GM12878 (cell line): ENCODE results near the gene PPM1J. TPM values are rescaled to one million over a fixed set of nuclear protein-coding genes. Genes with fewer than 3 reads are reported as not detected.

ENCODE experiments used
- ATAC-seq: fragments of 200-7000 bp; cut with Tn5 transposase; 3 replicates; pipeline ENCODE4 v1.9.1; 2020; ENCODE audit warnings: mild to moderate bottlenecking, moderate library complexity
- BruUV-seq: library from RNA; stranded (reverse); fragments of 400-500 nt; replicated peaks from 2 replicates; lab custom pipeline; 2021; lab: Mats Ljungman, UMichigan
- CTCF ChIA-PET: fragments of 300-600 bp; sonication (Branson Sonifier 250); formaldehyde crosslinking; extraction: SDS; loops from one replicate; lab custom pipeline; 2021; ENCODE audit warnings: inconsistent platforms; lab: Yijun Ruan, JAX
- POLR2A ChIA-PET: fragments of 350-600 bp; formaldehyde crosslinking; extraction: SDS; loops from one replicate; lab custom pipeline; 2021; ENCODE audit warnings: inconsistent platforms; lab: Charles Lee
- RAD21 ChIA-PET: fragments of 300-600 bp; sonication (Branson Sonifier 250); formaldehyde crosslinking; loops from one replicate; lab custom pipeline; 2023; ENCODE audit warnings: antibody characterized with exemption; ENCODE audit not compliant: unreplicated experiment; lab: Charles Lee
- SMC1A ChIA-PET: fragments of 300-600 bp; sonication (Branson Sonifier 250); formaldehyde crosslinking; loops from one replicate; lab custom pipeline; 2023; ENCODE audit not compliant: unreplicated experiment, uncharacterized antibody; lab: Charles Lee
- DNase-seq: peaks from one replicate; pipeline ENCODE4 v3.0.0-alpha.2; 2011; ENCODE audit warnings: low read depth, low spot score
- FAIRE-seq: peaks from 3 replicates; lab custom pipeline; 2011; peaks lifted over from hg19 to GRCh38; lab: Jason Lieb, UNC
- H2AFZ ChIP-seq: 2 replicates; pipeline ENCODE4 v1.6.0; 2011; ENCODE audit warnings: low read depth, low read length, control low read depth; ENCODE audit not compliant: control insufficient read depth
- H3K27ac ChIP-seq: 2 replicates; pipeline ENCODE4 v1.5.1; 2011; ENCODE audit warnings: control low read depth; ENCODE audit not compliant: control insufficient read depth, insufficient read depth
- H3K27me3 ChIP-seq, 2 experiments: replicated peaks in 1 of 2; 2 replicates each; pipeline versions ENCODE4 v1.6.0 to v1.6.1; 2011; ENCODE audit warnings: low read length in 1 of 2; ENCODE audit not compliant: control insufficient read depth in 2 of 2, insufficient read depth in 2 of 2
- H3K36me3 ChIP-seq, 2 experiments: 2 replicates each; pipeline ENCODE4 v1.5.1; 2011; ENCODE audit warnings: low read length in 1 of 2; ENCODE audit not compliant: control insufficient read depth in 2 of 2, insufficient read depth in 2 of 2
- H3K4me1 ChIP-seq: 2 replicates; pipeline ENCODE4 v1.6.1; 2011; ENCODE audit warnings: mild to moderate bottlenecking, low read length, moderate library complexity, mixed read lengths; ENCODE audit not compliant: control insufficient read depth, insufficient read depth
- H3K4me2 ChIP-seq: 2 replicates; pipeline ENCODE4 v1.6.0; 2011; ENCODE audit warnings: control low read depth; ENCODE audit not compliant: control insufficient read depth, insufficient read depth
- H3K4me3 ChIP-seq: fragments of 200-600 bp; sonication (generic); 2 replicates; pipeline ENCODE4 v1.5.1; 2016
- H3K79me2 ChIP-seq: 2 replicates; pipeline ENCODE4 v1.6.0; 2011; ENCODE audit warnings: low read length; ENCODE audit not compliant: control insufficient read depth, insufficient read depth
- H3K9ac ChIP-seq: 2 replicates; pipeline ENCODE4 v1.8.0; 2011; ENCODE audit warnings: low read length, control low read depth, mixed read lengths; ENCODE audit not compliant: control insufficient read depth, insufficient read depth
- H3K9me3 ChIP-seq: replicated peaks from 3 replicates; pipeline ENCODE4 v1.5.1; 2011; ENCODE audit warnings: mild to moderate bottlenecking, low read length; ENCODE audit not compliant: control insufficient read depth, insufficient read depth
- H4K20me1 ChIP-seq: 2 replicates; pipeline ENCODE4 v1.6.0; 2011; ENCODE audit not compliant: control insufficient read depth, insufficient read depth
- BACH1 ChIP-seq: fragments of 450-650 bp; IDR thresholded peaks from 2 replicates; pipeline ENCODE4 v1.6.1; 2017; ENCODE audit warnings: mild to moderate bottlenecking, borderline replicate concordance
- NBN ChIP-seq: fragments of 450-650 bp; IDR thresholded peaks from 2 replicates; pipeline ENCODE4 v1.6.1; 2016
- NR2F1 ChIP-seq: fragments of 450-650 bp; conservative IDR thresholded peaks from 2 replicates; pipeline ENCODE4 v1.6.1; 2017; ENCODE audit warnings: mild to moderate bottlenecking
- PAX8 ChIP-seq: fragments of 450-650 bp; IDR thresholded peaks from 2 replicates; pipeline ENCODE4 v1.6.1; 2017; ENCODE audit warnings: mild to moderate bottlenecking, moderate library complexity
- RAD21 ChIP-seq: IDR thresholded peaks from 2 replicates; pipeline ENCODE4 v1.6.1; 2011; ENCODE audit warnings: mild to moderate bottlenecking, low read depth, low read length, moderate library complexity; ENCODE audit not compliant: insufficient read depth
- RBBP5 ChIP-seq: fragments of 200-600 bp; sonication (generic); conservative IDR thresholded peaks from 2 replicates; pipeline ENCODE4 v1.6.1; 2016
- RELA ChIP-seq: fragments of 450-650 bp; IDR thresholded peaks from 2 replicates; pipeline ENCODE4 v1.8.0; 2014; ENCODE audit warnings: borderline replicate concordance; ENCODE audit not compliant: partially characterized antibody
- SMC3 ChIP-seq: IDR thresholded peaks from 2 replicates; pipeline ENCODE4 v1.6.1; 2011; ENCODE audit warnings: low read length, improper control_type of control experiment, borderline replicate concordance
- SP1 ChIP-seq: IDR thresholded peaks from one replicate; pipeline ENCODE4 v1.6.1; 2011; ENCODE audit warnings: low read depth, low read length
- STAT3 ChIP-seq: IDR thresholded peaks from 2 replicates; pipeline ENCODE4 v1.6.1; 2011; ENCODE audit warnings: low read depth, low read length, improper control_type of control experiment
- WGBS: methylation state at CpG from one replicate; pipeline ENCODE4 v1.1.6; 2016; ENCODE audit warnings: low lambda C conversion rate; ENCODE audit not compliant: insufficient replicate concordance, insufficient coverage; ENCODE audit errors: missing lambda C conversion rate; 5-methylcytosine and 5-hydroxymethylcytosine counted together
- in situ Hi-C: fragments of 300-500 bp; cut with MboI; formaldehyde crosslinking; loops from 9 replicates; pipeline ENCODE4 v1.14.3; 2018; ENCODE audit warnings: mixed read lengths
- intact Hi-C: fragments of 100-400 bp; cut with micrococcal nuclease; formaldehyde crosslinking; loops from one replicate; pipeline ENCODE4 v1.14.2; 2022; ENCODE audit not compliant: unreplicated experiment
- polyA plus RNA-seq, 11 experiments: library from polyadenylated mRNA; depleted of rRNA in 4 of 11; unstranded in 6 of 11; stranded (reverse) in 5 of 11; fragments of >200 nt; fragmentation: Nextera tagmentation in 4 of 11; fragmentation: Illumina TruSeq in 1 of 11; extraction: Ambion mirVana in 4 of 11; extraction: Trizol in 1 of 11; gene quantifications; 1 replicate in 1 of 11; 2 replicates in 10 of 11; pipeline versions ENCODE4 v1.2.1 to v1.2.3, GENCODE V29; 2011 to 2016; ENCODE audit warnings: inconsistent platforms in 2 of 11, missing spikeins in 2 of 11, low read depth in 1 of 11
- total RNA-seq, 4 experiments: library from RNA; depleted of rRNA in 3 of 4; stranded (reverse); fragments of >200 nt in 3 of 4; fragmentation: Illumina TruSeq in 1 of 4; extraction: Trizol in 1 of 4; gene quantifications; 2 replicates each; pipeline versions ENCODE4 v1.2.1 to v1.2.3, GENCODE V29; 2013 to 2021
- TF ChIP-seq, protein P1 (sequence below): fragments of 450-650 bp; IDR thresholded peaks from 2 replicates; pipeline ENCODE4 v1.6.1; 2014; ENCODE audit warnings: mild to moderate bottlenecking
- TF ChIP-seq, protein P2 (sequence below): fragments of 450-650 bp; IDR thresholded peaks from 2 replicates; pipeline ENCODE4 v1.6.1; 2016; ENCODE audit warnings: mild to moderate bottlenecking
- TF ChIP-seq, protein P3 (sequence below): IDR thresholded peaks from 2 replicates; pipeline ENCODE4 v1.6.1; 2011; ENCODE audit warnings: borderline replicate concordance, low read depth, mild to moderate bottlenecking, moderate library complexity, low read length; ENCODE audit not compliant: insufficient read depth, poor library complexity, severe bottlenecking
- TF ChIP-seq, protein P4 (sequence below): fragments of 450-650 bp; IDR thresholded peaks from 2 replicates; pipeline ENCODE4 v1.6.1; 2017; ENCODE audit warnings: mild to moderate bottlenecking

The PPM1J gene
- total and polyA plus RNA-seq, 10 of the 15 experiments (the other 5 are each of a cell fraction or from before 2014, with no cell fraction given): 0.07 to 1.8 (median 0.59) TPM; not detected in 1

DNA sequence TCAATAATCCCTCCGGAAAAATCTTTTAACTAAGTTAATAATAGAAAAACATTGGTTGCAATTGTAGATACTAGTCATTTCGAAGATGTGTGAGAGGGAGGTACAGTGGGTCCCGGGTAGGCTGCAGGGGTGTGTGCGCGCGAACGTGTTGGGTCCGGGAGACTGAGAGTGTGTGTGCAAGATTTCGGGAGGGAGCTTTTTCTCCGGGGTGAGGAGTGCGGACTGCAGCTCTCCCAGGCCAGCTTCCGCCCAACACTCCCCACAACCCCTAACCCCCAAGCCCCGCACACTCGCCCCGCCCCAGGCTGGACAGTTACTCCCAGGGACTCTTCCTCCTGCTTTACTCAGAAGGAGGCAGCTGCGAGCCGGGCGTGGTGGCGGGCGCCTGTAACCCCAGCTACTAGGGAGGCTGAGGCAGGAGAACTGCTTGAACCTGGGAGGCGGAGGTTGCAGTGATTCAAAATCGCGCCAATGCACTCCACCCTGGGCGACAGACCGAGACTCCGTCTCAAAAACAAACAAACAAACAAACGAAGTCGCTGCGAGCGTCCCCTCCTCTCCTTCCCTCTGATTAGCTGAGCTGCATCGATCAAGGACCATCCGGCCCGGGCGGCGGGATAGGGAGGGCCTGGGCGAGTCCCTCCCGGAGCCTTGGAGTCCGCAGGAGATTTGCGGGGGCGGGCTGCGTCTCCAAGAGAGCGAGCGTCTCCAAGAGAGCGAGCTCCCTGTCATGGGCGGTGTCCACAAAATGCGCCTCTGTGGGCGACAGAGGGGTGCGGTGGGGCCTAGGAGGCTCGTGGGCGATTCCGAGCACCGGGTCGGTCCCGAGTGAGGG, 28.3 kb upstream of the PPM1J start:
- Histone ChIP-seq H3K79me2 (no peaks in the 10 kb centered on the region), H3K4me1 (no peaks in the 10 kb centered on the region), H3K27ac (no peak overlapping the region), H3K4me2 (no peak overlapping the region), H4K20me1 (no peaks in the 10 kb centered on the region), H3K27me3 (peaks cover 0 to 5% of the 10 kb centered on the region in 2 experiments; a peak in 3 of 4 replicates), H2AFZ (no peak overlapping the region), H3K36me3 (no peaks in the 10 kb centered on the region), H3K9me3 (no peaks in the 10 kb centered on the region), H3K9ac (no peak overlapping the region), H3K4me3 (no peak overlapping the region)
- RAD21 ChIA-PET: no interaction called here
- intact Hi-C loops (no loop called here), in situ Hi-C loops (no loop called here)
- SMC1A ChIA-PET: interaction anchor here (1.0 kb wide), 1 partner anchor 56 kb away, joined by 3 read pairs; no protein-coding TSS in a partner anchor
- TF ChIP-seq, protein P1, sequence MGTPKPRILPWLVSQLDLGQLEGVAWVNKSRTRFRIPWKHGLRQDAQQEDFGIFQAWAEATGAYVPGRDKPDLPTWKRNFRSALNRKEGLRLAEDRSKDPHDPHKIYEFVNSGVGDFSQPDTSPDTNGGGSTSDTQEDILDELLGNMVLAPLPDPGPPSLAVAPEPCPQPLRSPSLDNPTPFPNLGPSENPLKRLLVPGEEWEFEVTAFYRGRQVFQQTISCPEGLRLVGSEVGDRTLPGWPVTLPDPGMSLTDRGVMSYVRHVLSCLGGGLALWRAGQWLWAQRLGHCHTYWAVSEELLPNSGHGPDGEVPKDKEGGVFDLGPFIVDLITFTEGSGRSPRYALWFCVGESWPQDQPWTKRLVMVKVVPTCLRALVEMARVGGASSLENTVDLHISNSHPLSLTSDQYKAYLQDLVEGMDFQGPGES: no peak
- TF ChIP-seq PAX8 (no peak), SP1 (no peak), RAD21 (no peak), RBBP5 (no peak), RELA (no peak), BACH1 (no peak), NBN (no peak), NR2F1 (no peak), STAT3 (no peak), SMC3 (no peak)
- TF ChIP-seq, protein P2, sequence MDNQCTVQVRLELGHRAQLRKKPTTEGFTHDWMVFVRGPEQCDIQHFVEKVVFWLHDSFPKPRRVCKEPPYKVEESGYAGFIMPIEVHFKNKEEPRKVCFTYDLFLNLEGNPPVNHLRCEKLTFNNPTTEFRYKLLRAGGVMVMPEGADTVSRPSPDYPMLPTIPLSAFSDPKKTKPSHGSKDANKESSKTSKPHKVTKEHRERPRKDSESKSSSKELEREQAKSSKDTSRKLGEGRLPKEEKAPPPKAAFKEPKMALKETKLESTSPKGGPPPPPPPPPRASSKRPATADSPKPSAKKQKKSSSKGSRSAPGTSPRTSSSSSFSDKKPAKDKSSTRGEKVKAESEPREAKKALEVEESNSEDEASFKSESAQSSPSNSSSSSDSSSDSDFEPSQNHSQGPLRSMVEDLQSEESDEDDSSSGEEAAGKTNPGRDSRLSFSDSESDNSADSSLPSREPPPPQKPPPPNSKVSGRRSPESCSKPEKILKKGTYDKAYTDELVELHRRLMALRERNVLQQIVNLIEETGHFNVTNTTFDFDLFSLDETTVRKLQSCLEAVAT: no peak
- TF ChIP-seq, protein P3, sequence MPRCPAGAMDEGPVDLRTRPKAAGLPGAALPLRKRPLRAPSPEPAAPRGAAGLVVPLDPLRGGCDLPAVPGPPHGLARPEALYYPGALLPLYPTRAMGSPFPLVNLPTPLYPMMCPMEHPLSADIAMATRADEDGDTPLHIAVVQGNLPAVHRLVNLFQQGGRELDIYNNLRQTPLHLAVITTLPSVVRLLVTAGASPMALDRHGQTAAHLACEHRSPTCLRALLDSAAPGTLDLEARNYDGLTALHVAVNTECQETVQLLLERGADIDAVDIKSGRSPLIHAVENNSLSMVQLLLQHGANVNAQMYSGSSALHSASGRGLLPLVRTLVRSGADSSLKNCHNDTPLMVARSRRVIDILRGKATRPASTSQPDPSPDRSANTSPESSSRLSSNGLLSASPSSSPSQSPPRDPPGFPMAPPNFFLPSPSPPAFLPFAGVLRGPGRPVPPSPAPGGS: no peak
- TF ChIP-seq, protein P4, sequence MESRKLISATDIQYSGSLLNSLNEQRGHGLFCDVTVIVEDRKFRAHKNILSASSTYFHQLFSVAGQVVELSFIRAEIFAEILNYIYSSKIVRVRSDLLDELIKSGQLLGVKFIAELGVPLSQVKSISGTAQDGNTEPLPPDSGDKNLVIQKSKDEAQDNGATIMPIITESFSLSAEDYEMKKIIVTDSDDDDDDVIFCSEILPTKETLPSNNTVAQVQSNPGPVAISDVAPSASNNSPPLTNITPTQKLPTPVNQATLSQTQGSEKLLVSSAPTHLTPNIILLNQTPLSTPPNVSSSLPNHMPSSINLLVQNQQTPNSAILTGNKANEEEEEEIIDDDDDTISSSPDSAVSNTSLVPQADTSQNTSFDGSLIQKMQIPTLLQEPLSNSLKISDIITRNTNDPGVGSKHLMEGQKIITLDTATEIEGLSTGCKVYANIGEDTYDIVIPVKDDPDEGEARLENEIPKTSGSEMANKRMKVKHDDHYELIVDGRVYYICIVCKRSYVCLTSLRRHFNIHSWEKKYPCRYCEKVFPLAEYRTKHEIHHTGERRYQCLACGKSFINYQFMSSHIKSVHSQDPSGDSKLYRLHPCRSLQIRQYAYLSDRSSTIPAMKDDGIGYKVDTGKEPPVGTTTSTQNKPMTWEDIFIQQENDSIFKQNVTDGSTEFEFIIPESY: no peak
- no TSS peak for BruUV-seq
- DNase-seq: no peak
- ATAC-seq: no peak
- CTCF ChIA-PET: interaction anchor here (1.4 kb wide), 1 partner anchor 353 kb away, joined by 3 read pairs; no protein-coding TSS in a partner anchor
- 81% methylated on average over 49 of the region's 54 CpGs for WGBS
- no peak for FAIRE-seq
- POLR2A ChIA-PET: no interaction called here
